Measurements from ENCODE around the gene GDF2.

Gene GDF2

DNA sequence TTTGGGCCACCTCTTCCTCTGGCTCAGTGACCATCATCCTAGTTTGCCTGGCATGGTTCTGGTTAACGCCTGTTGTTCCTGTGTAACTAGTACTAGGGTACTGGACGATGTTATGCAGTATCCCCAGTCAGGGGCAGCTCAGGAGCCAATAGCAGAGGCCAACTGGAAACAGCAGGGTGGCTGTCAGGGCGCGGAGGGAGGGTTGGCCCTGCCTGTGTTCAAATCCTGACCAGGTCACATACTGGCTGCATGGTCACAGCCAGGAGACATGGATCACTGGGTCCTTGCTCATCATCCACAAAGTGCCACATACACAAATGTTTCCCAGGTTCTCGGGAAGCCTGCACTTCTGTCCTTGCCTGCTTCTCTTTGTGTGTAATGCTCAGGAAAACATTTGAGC is 13.7 kb downstream of the GDF2 start:
- DNase-seq: no peak

GRCh38 chr10:47336387-47337134 is 14.3 kb downstream of the GDF2 start:
- no peak for DNase-seq

GRCh38 chr10:47337310-47337709 is 15.1 kb downstream of the GDF2 start:
- DNase-seq: no peak

DNA sequence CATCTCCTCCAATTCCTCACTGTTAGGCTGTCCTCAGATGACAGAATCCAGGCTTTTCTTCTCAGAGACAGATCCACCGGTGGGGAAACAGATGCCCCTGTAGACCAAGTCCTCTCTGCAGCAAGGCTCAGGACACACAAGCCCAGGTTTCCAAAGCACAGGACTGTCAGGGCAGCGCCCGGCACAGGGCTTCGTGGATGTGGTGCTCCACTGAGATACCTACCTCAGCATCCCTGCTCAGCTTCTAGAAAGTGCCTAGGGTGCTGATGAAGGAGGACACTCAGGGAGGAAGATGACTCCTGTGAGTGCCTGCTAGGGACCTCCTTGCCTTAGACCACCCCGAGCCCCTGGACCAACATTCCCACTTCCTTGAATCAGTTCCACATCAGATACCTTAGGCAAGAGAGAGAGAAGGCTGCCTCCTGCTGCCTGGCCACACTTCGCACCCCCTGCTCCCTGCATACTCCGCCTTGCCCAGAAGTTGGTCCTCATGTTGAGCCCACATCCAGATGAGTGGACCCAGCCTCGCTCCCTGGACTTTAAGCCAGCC is 17.0 kb downstream of the GDF2 start:
- no peak for DNase-seq

- DNase-seq: no peak
These were observed 17.7 kb downstream of the GDF2 start for GRCh38 chr10:47339759-47340607.

DNA sequence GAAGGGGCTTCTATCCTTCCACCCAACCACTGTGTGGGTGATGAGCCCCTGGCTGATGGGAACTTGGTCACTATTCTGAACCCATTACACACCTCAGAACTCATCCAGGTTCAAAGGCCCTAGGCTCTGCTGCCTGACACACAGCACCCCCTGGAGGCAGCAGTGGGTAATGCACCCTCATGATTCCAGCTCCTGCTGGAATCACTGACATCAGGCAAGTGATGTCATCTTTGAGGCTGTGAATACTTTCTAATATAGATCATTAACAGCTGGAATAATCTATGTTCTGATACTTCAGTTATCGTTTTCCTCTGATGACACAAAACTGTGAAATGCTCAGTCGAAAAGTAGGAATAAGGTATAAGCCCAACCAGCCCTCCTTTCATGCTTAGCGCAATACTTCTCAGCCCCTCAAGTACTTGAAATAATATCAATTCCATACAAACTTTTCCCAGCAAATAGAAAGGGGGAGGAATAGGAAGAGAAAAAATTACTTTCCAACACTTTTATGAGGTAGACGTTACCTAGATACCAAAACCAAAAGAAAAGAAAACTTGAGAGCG is 18.4 kb downstream of the GDF2 start:
- DNase-seq: peak in 1 of 2 donors; percentile 29

GRCh38 chr10:47344996-47345870 is 23.0 kb downstream of the GDF2 start:
- DNase-seq: no peak

- no peak for DNase-seq
These were observed 24.5 kb downstream of the GDF2 start for GRCh38 chr10:47346581-47347302.

- no peak for DNase-seq
These were observed 25.0 kb downstream of the GDF2 start for GRCh38 chr10:47347303-47347675.

DNA sequence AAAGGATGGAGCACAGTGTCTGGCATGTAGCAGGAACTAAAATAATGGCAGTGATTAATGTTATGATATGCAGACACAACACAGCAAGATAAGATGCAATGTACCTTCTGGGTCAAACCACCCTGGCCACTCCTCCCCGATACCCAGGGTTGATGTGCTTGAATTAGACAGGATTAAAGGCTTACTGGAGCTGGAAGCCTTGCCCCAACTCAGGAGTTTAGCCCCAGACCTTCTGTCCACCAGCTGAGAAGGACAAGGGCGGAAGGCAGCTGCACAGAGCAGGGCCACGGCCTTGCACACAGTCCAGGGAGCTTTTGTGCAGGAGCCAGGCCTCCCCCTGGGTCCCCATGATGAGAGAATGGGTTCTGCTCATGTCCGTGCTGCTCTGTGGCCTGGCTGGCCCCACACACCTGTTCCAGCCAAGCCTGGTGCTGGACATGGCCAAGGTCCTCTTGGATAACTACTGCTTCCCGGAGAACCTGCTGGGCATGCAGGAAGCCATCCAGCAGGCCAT is 25.9 kb downstream of the GDF2 start, which contains the start of gene RBP3:
Gene RBP3, plus strand, starts transcription at position 226 of the 514 bp plus-strand sequence. Its CDS starts 122 bp downstream, at position 348.
- no peak for DNase-seq

DNA sequence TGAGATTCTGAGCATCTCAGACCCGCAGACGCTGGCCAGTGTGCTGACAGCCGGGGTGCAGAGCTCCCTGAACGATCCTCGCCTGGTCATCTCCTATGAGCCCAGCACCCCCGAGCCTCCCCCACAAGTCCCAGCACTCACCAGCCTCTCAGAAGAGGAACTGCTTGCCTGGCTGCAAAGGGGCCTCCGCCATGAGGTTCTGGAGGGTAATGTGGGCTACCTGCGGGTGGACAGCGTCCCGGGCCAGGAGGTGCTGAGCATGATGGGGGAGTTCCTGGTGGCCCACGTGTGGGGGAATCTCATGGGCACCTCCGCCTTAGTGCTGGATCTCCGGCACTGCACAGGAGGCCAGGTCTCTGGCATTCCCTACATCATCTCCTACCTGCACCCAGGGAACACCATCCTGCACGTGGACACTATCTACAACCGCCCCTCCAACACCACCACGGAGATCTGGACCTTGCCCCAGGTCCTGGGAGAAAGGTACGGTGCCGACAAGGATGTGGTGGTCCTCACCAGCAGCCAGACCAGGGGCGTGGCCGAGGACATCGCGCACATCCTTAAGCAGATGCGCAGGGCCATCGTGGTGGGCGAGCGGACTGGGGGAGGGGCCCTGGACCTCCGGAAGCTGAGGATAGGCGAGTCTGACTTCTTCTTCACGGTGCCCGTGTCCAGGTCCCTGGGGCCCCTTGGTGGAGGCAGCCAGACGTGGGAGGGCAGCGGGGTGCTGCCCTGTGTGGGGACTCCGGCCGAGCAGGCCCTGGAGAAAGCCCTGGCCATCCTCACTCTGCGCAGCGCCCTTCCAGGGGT is 26.6 kb downstream of the GDF2 start:
- DNase-seq: no peak

- no peak for DNase-seq
These were observed 27.3 kb downstream of the GDF2 start for GRCh38 chr10:47349516-47349915.

DNA sequence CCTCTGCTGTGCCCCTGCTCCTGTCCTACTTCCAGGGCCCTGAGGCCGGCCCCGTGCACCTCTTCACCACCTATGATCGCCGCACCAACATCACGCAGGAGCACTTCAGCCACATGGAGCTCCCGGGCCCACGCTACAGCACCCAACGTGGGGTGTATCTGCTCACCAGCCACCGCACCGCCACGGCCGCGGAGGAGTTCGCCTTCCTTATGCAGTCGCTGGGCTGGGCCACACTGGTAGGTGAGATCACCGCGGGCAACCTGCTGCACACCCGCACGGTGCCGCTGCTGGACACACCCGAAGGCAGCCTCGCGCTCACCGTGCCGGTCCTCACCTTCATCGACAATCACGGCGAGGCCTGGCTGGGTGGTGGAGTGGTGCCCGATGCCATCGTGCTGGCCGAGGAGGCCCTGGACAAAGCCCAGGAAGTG is 27.7 kb downstream of the GDF2 start:
- no peak for DNase-seq

- no peak for DNase-seq
These were observed 28.7 kb downstream of the GDF2 start for GRCh38 chr10:47350671-47351640.

- DNase-seq: no peak
These were observed 29.9 kb downstream of the GDF2 start for GRCh38 chr10:47351899-47352815.

GRCh38 chr10:47353351-47353750 is 31.1 kb downstream of the GDF2 start:
- no peak for DNase-seq

GRCh38 chr10:47354165-47354564 is 31.9 kb downstream of the GDF2 start:
- DNase-seq: no peak

DNA sequence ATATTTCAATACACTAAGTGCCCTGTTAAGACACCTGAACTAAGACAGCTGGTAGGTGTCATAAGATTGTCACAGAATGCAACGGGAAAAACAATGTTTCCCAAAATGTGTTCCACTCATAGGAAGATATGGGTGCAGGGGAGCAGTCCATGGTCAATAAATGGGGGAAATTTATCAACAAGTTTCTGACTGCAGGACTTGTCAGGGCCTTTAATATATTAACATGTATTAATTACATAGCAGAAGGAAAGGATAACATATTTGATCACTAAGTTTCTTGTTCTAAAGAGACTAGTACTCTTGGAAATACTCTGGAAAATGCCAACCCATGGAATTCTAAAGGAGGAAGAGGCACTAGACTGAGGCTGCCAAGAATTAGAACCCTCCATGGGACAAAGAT is 32.6 kb downstream of the GDF2 start:
- no peak for DNase-seq

Data from hippocampal formation (tissue), 2 donors.